NCI-H1105 (cell line): ENCODE measurements around the gene RALGPS2.

Experiments used
- DNase-seq: peaks from one replicate; lab custom pipeline; 2025; lab: John Stamatoyannopoulos, UW

The RALGPS2 gene

GRCh38 chr1:178864326-178864725 lies 139.3 kb downstream of the RALGPS2 start:
- no peak for DNase-seq

DNA sequence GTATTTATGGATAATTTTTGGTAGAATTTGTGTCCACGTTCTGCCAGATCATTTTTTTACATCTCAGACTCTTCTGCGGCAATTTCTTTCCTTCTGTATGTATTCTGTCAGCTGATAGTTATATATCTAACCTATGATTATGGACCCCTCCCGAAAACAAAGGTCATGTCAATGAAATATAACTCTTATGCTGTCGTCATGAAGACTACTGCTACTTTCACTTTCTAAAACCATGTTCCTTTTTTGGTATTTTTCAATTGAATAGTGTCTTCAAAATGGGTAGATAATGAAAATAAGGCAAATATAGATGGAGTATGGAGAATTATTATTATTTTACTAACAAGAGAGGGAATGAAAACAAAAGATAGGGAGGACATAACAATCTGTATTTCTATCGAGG lies 142.6 kb downstream of the RALGPS2 start:
- DNase-seq, result no peak

DNA sequence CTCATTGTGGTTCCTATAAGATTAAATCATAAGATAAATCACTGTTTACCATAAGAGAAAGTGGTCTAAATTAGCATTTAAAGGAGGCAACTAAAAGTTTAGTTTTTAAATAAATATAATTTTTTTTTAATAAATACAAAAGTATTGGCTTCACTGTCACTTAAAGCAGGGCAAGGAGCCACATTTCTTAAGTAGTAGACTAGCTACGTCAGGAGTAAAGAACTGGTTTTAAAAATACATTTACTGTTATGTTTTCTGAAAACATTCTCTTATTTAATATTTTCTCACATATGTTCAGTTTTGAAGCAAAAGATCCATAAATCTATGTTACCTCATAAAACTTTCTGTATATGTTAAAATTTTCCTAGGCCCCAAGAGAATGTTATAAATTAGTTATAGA lies 143.7 kb downstream of the RALGPS2 start:
- DNase-seq, result no peak

DNA sequence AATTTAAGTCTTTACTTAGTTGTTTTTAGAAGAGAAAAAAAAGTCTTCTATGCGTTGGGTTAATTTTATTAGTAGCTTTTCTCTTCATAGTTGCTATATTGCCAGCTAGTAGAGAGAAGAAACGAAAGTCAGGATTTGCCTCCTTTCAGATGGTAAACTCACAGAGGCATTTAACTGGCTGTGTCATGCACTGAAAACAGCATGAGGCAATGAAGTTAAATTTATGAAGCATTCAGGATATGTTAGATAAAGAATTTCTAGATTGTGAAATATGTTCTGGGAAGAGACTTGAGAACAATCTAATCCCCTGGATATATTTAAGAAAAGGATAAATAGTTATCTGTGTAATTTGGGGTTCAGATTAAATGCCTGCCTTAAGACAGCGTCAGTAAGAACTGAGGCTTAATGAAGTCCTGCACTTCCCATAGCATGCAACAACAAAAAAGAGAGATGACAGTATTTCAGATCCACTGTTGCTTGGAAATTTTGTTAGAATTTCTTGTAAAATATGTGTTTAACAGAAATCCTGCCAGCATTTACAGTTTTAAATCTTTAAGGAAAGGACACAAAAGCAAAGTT lies 144.2 kb downstream of the RALGPS2 start:
- DNase-seq, result no peak

- DNase-seq, result no peak
Observed at GRCh38 chr1:178870221-178870620, 145.2 kb downstream of the RALGPS2 start.

DNA sequence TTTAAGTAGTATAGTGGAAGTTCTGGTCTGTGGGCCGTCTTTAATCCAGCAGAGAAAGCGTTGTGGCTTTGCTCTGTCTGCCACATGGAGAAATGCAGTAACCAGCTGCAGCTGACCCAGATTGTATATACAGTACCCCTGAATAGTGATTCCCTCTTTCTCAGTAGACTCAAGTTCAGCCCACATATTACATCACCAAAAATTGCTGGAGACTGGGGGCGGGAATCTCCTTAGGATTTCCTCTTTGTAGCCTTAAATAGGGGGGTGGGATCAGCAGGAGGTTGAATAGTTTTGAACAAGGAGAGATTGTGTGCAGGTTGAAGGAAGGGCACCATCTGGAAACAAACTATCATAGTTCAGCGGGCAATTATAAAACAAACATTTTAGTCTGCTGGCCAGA lies 145.9 kb downstream of the RALGPS2 start, which contains the start of gene ANGPTL1:
Gene ANGPTL1, minus strand, starts transcription at position 134 of the 400 bp plus-strand sequence. CDS start 5,301 bp downstream, outside the sequence.
- DNase-seq, result no peak

DNA sequence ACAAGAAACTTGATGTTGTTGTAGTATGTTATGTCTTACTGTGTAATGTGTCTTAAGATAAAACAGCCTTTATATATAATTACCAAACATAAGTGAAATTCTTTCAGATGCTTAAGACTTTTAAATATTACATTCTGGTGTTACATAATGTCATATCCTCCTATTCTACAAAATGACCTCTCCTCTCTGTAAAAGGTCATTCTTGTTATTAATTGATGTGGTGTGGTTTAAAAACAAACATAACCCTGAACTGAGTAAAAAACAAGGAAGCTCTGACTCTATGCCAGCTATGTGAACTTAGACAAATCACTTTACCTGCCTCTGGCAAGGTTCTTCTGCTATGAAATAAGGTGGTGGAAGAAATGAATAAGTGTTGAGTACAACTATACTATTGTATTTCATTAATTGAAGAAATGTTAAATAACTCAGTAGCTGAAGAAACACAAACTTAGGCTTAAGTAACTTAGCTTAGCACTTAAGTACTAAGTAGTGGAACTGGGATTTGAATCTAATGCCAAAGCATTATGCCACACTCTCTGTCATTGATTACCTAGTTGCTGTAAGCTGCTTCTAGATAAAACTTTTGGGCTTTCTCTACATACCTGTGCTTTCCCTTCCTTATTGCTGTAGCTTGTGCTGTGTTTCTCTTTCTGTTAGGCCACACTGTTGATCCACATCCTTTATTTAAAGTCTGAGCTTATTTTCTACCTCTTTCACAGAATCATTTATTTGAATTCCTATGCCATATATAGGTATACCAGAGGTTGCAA lies 146.7 kb downstream of the RALGPS2 start:
- no peak for DNase-seq

DNA sequence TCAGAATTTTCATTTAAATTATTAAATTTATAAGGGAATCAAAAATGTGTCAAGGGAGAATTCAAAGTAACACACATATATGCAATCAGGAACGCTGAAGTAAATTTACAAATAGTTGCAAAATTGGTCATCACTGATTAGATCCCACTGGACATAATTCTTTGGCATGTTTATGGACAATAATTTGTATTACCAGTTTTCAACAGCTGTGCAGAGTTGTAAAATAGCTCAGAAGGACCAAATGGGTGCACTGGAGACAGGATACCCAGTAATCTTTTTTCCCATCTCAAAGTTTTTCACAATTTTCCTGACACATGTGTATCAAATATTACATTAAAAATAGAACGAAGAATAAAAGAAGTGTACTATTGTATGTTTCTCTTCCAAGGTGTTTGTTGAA lies 149.9 kb downstream of the RALGPS2 start:
- no peak for DNase-seq

DNA sequence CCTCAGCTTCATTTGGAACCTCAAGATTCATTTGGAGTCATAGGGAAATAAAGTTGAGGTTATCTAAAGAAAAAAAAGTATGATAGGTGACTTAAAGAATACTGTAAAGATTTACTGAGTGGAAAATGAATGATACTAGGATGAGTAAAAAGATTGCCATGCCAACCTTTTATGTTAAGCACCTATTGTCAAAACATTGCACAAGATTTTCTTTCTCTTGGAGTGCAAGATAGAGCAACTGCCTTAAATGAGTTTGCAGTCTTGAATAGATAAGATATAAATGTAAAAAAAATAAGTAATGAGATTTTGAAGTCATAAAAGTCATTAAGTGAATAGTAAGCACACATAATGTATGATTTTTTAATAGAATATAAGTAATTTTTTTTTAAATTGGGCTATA lies 150.9 kb downstream of the RALGPS2 start:
- DNase-seq, result no peak

GRCh38 chr1:178877896-178878295 lies 152.9 kb downstream of the RALGPS2 start:
- DNase-seq, result no peak

DNA sequence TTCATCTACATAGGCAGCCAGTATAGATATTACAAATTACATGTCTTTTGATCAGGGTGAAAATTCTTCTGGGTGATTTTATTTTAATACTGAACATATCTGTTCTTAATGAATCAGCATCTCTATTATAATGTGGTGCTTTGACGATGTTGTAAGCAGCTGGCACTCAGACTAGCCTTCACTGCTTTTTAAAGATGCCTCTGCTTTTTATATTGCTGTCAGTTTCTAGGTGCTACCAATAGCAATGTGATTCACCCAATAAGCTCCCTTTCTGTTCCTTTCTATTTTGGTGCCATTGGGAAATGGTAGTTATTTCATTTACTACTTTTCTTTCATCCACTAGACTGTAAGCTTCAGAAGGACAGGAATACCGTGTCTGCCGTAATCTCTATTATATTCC lies 156.9 kb downstream of the RALGPS2 start:
- no peak for DNase-seq

DNA sequence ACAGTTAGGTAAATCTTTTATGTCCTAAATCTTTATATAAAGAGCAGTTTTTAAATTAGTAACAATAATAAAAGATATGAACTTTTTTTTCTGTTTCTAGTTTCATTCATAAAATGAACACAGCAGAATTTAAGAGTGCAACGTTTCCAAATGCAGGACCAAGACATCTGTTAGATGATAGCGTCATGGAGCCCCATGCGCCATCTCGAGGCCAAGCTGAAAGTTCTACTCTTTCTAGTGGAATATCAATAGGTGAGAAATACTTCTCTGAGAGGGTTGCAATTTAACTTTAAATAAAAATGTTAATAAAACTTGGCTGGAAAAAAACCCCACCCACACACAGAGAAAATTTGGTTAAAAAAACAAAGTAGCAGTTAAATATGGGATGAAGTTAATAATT lies 160.8 kb downstream of the RALGPS2 start:
- no peak for DNase-seq

DNA sequence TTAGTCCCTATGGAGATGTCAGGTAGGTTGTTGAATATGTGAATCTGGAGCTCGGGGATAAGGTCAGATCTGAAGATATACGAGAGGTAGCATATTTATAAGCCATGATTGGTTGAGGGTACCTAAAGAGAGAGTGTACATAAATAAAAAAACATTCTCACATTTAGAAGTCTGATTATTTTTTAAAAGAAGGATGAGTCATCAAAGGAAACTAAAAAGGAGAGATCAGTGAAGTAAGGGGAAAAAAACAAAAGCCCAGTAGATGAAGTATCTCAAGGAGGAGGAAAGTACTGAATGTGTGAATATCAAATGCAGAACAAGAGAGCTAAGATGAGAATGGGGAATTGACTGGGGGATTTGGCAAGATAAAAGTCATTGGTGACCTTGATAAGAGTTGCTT lies 161.5 kb downstream of the RALGPS2 start:
- no peak for DNase-seq

GRCh38 chr1:178895928-178896327 lies 170.9 kb downstream of the RALGPS2 start:
- no peak for DNase-seq

DNA sequence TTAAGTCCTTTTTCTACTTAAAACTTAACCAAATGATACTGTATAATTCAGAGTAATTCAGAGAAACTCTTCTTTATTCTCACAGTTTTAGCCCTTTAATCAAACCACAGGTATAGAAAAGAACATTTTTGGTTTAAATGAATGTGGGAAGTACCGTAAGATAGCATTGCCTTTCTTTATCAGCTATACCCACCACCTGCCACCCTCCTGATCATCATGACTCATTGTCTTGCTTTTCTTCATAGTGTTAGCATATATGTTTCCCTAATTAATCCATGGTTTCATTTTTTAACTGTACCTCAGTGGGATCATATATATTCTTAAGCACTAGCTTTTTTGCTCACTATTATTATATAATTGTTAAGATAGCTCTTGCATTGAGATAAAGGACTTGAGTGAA lies 173.4 kb downstream of the RALGPS2 start:
- DNase-seq, result no peak

DNA sequence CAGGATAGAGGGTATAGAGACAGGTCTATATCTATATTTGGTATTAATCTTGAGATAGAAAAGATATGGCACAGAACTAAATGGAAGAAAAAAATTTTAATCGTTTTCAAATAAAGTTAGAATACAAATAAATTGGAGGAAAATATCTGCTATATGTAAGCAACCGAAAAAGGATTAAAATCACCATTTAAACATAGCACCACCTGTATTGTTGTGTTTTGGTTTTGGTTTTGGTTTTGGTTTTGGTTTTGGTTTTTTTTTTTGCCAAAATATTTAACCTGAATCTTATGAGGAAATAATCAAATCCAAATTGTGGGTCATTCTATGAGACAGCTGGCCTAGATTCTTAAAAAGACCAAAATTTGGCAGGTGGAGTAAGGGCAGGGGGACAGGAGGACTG lies 174.4 kb downstream of the RALGPS2 start:
- no peak for DNase-seq

- DNase-seq, result no peak
Observed at GRCh38 chr1:178901482-178902125, 176.6 kb downstream of the RALGPS2 start.

GRCh38 chr1:178908358-178908757 lies 183.3 kb downstream of the RALGPS2 start:
- DNase-seq, result no peak

GRCh38 chr1:178910023-178910422 lies 185.0 kb downstream of the RALGPS2 start:
- DNase-seq, result no peak

- no peak for DNase-seq
Observed at GRCh38 chr1:178912597-178912996, 187.6 kb downstream of the RALGPS2 start.

GRCh38 chr1:178916448-178917174 lies 191.6 kb downstream of the RALGPS2 start:
- no peak for DNase-seq

- no peak for DNase-seq
Observed at GRCh38 chr1:178918308-178918707, 193.3 kb downstream of the RALGPS2 start.

DNA sequence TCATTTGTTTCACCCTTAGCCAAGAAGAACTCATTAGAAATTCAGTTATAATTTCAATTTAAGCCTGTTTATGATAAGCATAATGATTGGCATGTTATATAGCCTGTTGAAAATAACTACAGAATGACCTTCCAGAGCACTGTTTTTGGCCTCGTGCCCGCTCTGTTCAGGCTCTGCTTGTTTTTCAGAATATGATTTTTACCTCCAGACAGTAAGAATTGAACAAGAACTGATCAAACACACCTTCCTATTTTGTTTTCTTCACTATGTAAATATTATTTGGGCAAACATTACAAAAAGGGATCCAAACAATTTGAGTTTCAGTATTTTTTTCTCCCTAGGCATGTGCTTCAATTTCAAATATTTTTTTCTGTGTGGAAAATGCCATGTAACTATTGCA lies 193.9 kb downstream of the RALGPS2 start:
- no peak for DNase-seq
